Left renal pelvis (tissue), 4 donors: ENCODE measurements around the gene ZNF37A. TPM values are rescaled to one million over a fixed set of nuclear protein-coding genes. Genes with fewer than 3 reads are reported as not detected.
"Not testable (repeated sequence)": the region's sequence is repeated elsewhere in the genome, so short reads cannot be mapped to it uniquely, and the experiment has no call there.

Source experiments
- DNase-seq, 4 donors: peaks; one replicate each; pipeline ENCODE4 v3.0.0-alpha.2; 2013; ENCODE audit warnings: low read depth in 4 of 4, low spot score in 3 of 4
- polyA plus RNA-seq, 4 donors: library from polyadenylated mRNA; unstranded; fragments of 120-200 nt; gene quantifications; one replicate each; pipeline ENCODE4 v1.2.1, GENCODE V29; 2013; ENCODE audit not compliant: insufficient read length in 4 of 4

Gene ZNF37A
- 10 to 100 TPM; 18.8 to 20.9 (median 20.3) TPM for polyA plus RNA-seq

GRCh38 chr10:38094158-38094926, at the start of gene ZNF37A:
TSS of gene ZNF37A (plus strand) at chr10:38094337. CDS start at chr10:38096618, 2,281 bp downstream.
- DNase-seq, result peak; percentile 87 to 96 (median 92)

DNA sequence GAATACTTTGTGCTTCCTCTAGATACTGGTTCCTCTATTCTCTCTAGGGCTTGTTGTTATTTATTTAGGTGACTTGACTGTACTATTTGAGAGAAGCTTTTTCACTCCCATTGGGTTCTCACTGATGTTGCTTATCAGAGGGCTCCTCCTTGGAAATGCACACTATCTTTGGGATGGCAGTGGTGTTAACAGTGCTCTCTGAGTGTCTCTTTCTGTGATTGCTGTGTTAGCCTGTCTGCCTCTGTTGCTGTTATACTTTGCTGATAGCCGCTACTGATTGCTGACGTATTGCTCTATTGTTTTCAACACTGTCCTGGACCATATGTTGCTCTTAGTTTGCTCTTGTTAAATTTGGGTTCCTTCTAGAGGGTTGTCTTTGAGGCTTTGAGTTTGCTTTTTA, 49.0 kb upstream of the ZNF37A start:
- no peak for DNase-seq

DNA sequence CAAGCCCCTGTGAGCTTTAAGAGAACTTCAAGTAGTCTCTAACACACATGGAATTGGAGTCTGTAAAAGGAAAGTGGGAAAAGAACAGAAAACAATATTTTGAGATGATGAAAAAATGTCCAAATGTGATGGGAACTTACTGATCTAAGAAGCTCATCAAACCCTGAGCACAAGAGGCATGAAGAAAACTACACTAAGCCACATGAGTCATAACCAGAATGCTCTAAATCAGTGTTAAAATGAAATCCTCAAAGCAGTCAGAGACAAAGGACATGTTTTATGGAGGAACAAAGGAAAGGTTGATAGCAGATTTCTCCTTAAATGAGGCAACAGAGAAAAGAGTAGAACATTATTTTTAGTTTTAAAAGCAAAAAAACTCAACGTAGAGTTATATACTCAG, 46.5 kb upstream of the ZNF37A start:
- DNase-seq, result no peak

GRCh38 chr10:38050212-38050611, 43.9 kb upstream of the ZNF37A start:
- no peak for DNase-seq

GRCh38 chr10:38054361-38054797, 39.8 kb upstream of the ZNF37A start:
- no peak for DNase-seq

DNA sequence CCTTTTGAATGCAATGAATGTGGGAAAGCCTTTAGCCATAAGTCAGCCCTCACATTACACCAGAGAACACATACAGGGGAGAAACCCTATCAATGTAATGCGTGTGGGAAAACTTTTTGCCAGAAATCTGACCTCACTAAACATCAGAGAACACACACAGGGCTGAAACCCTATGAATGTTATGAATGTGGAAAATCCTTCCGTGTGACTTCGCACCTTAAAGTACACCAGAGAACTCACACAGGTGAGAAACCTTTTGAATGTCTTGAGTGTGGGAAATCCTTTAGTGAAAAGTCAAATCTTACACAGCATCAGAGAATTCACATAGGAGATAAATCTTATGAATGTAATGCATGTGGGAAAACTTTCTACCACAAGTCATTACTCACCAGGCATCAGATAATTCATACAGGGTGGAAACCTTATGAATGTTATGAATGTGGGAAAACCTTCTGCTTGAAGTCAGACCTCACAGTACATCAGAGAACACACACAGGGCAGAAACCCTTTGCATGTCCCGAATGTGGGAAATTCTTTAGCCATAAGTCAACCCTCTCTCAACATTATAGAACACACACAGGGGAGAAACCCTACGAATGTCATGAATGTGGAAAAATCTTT, 38.8 kb upstream of the ZNF37A start:
- DNase-seq, result not testable (repeated sequence)

- not testable (repeated sequence) for DNase-seq
These were observed 24.5 kb upstream of the ZNF37A start for GRCh38 chr10:38069663-38070062.

DNA sequence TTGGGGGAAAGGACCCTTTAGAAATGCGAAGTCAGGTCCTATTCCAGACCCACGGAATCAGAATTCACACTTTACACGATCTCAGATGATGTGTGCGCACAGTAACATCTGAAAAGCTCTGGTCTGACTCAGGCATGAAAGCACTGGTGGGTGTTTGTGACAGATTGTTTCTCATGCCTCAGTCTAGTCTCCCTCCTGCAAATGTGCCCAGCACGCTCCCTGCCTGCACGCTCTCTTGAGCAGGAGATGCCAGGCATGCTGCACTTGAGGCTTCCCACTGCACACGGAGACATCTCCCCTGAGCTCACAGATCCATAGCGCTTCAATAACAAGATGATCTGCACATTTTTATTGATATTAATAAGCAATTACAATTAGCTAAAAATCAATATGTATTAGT, 23.6 kb upstream of the ZNF37A start:
- no peak for DNase-seq

GRCh38 chr10:38072552-38072951, 21.6 kb upstream of the ZNF37A start:
- no peak for DNase-seq

DNA sequence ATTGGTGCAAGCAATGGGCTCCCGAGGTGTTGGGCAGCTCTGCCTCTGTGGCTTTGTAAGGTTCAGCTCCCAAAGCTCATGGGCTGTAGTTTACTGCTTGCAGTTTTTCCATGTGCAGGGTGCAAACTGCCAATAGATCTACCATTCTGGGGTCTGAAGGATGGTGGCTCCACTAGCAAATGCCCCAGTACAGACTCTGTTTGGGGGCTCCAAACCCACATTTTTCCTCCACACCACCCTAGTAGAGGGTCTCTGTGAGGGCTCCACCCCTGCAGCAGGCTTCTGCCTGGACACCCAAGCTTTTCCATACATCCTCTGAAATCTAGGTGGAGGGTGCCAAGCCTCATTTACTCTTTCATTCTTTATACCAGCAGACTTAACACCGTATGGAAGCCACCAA, 17.4 kb upstream of the ZNF37A start:
- DNase-seq, result no peak

GRCh38 chr10:38093318-38093717, 819 bp upstream of the ZNF37A start:
- DNase-seq, result not testable (repeated sequence)

GRCh38 chr10:38093816-38094157, 350 bp upstream of the ZNF37A start:
- DNase-seq, result no peak

GRCh38 chr10:38094927-38095574, 914 bp downstream of the ZNF37A start:
- peak in 1 of 4 donors; percentile 2 for DNase-seq

- DNase-seq, result no peak
These were observed 8.7 kb downstream of the ZNF37A start for GRCh38 chr10:38102880-38103279.

DNA sequence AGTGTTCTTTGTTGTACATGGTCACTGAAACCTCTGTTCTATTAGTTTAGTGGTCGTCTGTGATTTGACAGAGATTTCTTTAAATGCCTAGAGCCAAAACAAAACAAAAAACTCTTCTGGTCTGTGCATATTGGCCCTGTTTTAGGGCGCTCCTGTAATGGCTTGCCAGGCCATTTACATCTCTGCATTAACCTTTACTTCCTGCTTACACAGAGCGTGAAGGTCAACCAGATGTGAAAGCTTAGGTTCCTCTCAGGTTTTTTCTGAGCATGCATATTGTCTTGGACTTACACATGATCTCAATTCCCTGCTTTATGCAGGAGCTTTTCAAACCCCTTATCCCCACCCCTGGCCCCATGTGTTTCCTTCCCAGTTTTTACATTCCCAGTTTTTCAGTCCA, 9.6 kb downstream of the ZNF37A start:
- DNase-seq, result no peak

DNA sequence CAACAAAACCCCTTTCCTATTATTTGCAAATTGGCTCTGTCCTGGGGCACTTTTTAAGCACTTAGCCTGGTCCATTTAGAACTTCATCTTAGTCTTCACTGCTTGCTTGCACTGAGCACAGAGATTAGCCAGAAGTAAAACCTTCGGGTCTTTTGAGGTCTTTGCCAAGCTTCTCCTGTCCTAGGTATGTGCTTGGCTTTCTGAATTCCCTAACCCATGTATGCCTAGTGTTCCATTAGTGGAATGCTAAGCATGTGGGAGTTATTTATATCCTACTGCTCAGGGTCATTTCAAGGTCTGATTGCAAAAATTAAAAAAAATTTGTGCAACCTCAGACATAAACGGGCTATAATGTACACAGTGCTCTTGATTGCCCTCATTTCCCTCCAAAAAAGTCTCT, 18.0 kb downstream of the ZNF37A start:
- DNase-seq, result no peak

GRCh38 chr10:38118072-38118807, 24.1 kb downstream of the ZNF37A start:
- no peak for DNase-seq

DNA sequence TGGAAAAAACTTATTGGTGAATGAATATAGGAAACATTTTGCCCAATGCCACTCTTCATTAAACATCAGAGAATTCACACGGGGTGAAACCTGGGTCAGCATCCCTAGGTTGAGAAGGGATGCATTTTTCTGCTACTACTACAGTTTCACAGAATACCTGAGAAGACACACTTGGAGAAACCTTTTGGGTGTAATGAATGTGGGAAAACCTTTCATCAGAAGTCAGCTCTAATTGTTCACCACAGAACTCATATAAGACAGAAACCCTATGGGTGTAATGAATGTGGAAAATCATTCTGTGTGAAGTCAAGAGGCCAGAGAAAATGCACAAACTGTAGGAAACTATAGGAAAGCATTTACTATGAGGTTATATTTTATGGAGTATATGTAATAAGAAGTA, 24.9 kb downstream of the ZNF37A start:
- DNase-seq, result no peak

GRCh38 chr10:38127812-38128211, 33.7 kb downstream of the ZNF37A start:
- DNase-seq, result no peak

DNA sequence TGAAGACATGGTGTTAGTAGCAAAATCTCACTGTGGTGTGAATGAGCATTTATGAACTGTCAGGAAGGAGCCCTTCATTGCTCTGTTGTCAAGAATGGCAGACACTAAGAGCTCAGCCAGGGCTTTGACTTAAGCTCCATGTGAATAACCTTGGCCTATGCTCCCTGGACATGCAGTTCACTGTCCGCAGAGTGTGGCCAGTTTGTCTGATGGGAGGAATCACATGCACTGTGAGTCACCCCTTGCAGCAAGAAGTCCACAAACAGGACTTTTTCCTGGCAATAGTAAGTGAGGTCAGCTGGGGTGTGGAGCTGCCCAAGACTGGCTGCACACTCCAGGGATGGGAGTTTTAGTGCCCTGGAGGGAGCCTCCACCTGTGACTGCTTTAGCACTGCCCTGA, 49.5 kb downstream of the ZNF37A start:
- no peak for DNase-seq
